ENCODE measurements around the gene VPS37D. TPM values are rescaled to one million over a fixed set of nuclear protein-coding genes. Genes with fewer than 3 reads are reported as not detected.

The VPS37D gene
- total RNA-seq, 1 donor from 2014 or later, result 4.3 TPM

Other genes with a start within 250 kb of the VPS37D start
- gene FZD9, start 234.1 kb upstream of the VPS37D start, total RNA-seq, result 0.66 and 0.74 TPM in 2 replicates
- gene BAZ1B, start 145.5 kb upstream of the VPS37D start, total RNA-seq, result 53.7 and 78.1 TPM in 2 replicates
- gene BCL7B, start 110.1 kb upstream of the VPS37D start, total RNA-seq, result 22.9 and 23.9 TPM in 2 replicates
- gene TBL2, start 89.3 kb upstream of the VPS37D start, total RNA-seq, result 47.0 and 83.0 TPM in 2 replicates
- gene MLXIPL, start 43.3 kb upstream of the VPS37D start, total RNA-seq, result not detected in 2 replicates
- gene DNAJC30, start 15.6 kb downstream of the VPS37D start, total RNA-seq, result 1.9 and 2.7 TPM in 2 replicates
- 52.1 and 70.5 TPM in 2 replicates for gene BUD23, start 15.8 kb downstream of the VPS37D start, total RNA-seq
- 21.8 and 23.5 TPM in 2 replicates for gene STX1A, start 51.8 kb downstream of the VPS37D start, total RNA-seq
- gene ABHD11, start 71.0 kb downstream of the VPS37D start, total RNA-seq, result 10.4 and 11.9 TPM in 2 replicates
- 0.07 TPM in 1 of 2 replicates, not detected in the other for gene CLDN3, start 102.4 kb downstream of the VPS37D start, total RNA-seq
- gene CLDN4, start 163.2 kb downstream of the VPS37D start, total RNA-seq, result 0.07 TPM in 2 replicates
- gene METTL27, start 174.7 kb downstream of the VPS37D start, total RNA-seq, result 0.99 and 1.0 TPM in 2 replicates
- not detected in 2 replicates for gene TMEM270, start 193.3 kb downstream of the VPS37D start, total RNA-seq

All from pulmonary artery endothelial cell (primary cell).